8988T (cell line): ENCODE data around the gene C1orf174.

ENCODE experiments used
- DNase-seq: peaks from one replicate; pipeline ENCODE4 v3.0.0; 2011

Gene C1orf174

GRCh38 chr1:3893190-3893589, 6.9 kb downstream of the C1orf174 start:
- no peak for DNase-seq

GRCh38 chr1:3892748-3893147, 7.3 kb downstream of the C1orf174 start:
- DNase-seq, result no peak

GRCh38 chr1:3891329-3891865, 8.7 kb downstream of the C1orf174 start:
- DNase-seq, result no peak

- no peak for DNase-seq
These were observed 9.4 kb downstream of the C1orf174 start for GRCh38 chr1:3890389-3891328.

- no peak for DNase-seq
These were observed 10.1 kb downstream of the C1orf174 start for GRCh38 chr1:3889936-3890335.

DNA sequence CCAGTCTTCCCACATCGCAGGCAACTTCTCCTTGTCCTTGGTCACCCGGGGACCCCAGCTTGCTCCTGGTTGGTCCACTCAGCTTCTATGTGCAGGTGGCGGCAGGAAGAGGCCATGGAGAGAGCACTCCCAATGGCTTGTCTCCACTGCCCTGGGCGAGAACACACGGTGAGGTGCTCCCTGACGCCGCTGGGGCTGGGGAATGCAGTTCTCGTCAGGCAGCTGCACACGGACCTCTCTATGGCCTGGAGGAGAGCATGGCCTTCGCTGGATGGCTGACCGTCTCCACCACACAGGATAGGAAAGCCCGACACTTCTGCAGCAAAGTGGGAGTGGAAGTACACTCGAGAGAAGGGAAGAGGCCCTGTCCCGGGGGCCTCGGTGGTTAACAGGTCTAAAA, 11.8 kb downstream of the C1orf174 start:
- no peak for DNase-seq

- DNase-seq, result no peak
These were observed 13.4 kb downstream of the C1orf174 start for GRCh38 chr1:3886691-3887090.

DNA sequence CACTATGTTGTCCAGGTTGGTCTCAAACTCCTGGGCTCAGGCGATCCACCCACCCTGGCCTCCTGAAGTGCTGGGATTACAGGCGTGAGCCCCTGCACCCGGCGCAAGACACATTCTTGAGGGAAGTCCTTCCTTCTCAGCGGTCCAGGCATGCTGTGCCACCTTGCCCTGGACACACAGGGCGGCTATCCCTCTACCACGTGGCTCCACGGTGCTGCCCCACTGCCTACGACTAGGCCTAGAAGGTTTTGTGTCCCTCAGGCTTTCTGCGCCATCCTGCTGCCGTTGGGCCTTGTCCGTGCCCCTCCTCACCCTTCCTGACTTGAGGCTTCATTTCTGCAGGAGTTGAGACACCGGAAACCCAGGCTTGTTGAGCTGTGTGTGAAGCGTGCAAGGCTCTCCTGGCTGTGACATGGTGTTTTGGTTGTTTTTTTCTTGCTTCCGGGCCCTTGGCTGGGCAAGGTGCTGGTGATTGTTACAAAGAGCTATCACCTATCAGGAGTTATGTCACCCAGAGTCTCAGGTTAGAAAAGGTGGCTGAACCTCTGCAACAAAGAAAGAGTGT, 13.9 kb downstream of the C1orf174 start:
- no peak for DNase-seq

DNA sequence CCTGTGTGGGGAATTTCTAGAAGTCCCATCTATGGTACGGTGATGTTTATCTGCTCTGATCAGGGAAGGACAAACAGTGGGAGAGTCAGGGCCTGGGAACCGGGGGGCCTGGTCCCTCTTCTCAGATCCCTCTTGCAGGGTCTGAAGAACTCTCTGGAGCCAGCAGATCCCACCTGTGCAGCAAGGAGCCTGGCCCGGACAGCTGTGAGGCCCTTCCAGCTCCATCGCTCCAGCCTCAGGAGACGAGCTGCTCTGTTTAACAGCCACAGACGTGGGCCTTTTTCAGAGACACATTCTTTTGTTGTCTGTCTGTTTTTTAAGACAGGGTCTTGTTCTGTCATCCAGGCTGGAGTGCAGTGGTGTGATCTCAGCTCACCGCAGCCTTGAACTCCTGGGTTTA, 14.5 kb downstream of the C1orf174 start:
- no peak for DNase-seq

GRCh38 chr1:3884966-3885365, 15.1 kb downstream of the C1orf174 start:
- DNase-seq, result no peak

- no peak for DNase-seq
These were observed 16.7 kb downstream of the C1orf174 start for GRCh38 chr1:3883194-3883925.

DNA sequence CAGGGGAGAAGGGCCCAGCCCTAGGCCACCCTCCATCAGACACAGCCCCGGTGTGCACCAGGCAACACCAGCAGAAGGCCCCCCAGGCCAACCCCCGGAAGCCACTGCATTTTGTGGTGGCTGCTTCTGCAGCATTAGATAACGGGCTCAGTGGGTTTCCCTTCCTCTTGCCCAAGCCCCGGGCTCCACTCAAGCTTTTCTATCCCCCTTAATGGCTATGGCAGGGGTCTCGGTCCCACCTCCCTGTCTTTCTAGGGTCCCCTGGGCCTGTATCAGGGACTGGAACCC, 18.9 kb downstream of the C1orf174 start:
- DNase-seq, result no peak

- DNase-seq, result no peak
These were observed 19.5 kb downstream of the C1orf174 start for GRCh38 chr1:3880429-3881192.

DNA sequence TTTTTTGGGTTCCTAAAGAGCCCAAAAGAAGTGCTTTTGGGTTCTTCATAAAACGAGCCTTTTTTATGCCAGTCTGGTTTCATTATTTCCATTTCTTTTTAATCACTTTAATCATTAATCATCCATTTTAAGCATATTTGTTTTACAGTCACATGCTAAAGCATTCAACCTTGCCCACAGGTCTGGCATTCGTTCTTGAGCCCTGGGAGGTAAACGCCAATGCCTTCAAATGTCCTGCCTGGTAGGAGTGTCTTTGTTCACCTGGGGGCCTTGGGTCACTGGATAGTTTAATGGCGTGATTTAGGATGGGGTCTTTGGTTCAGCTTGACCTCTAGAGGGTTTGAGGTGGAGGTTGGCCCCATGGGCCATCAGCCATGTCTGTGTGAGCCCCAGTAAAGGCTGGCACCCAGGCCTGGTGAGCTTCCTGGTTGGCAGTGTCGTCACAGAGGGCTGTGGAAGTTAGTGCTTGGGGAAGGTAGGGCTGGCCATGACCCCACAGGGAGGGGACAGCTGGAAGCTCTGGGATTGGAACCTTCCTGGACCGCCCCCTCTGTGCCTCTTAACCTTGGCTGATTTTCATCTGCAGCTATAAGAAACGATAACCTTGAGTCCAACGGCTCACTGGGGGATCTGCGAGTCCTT, 20.2 kb downstream of the C1orf174 start:
- no peak for DNase-seq

- DNase-seq, result no peak
These were observed 21.0 kb downstream of the C1orf174 start for GRCh38 chr1:3879099-3879498.

GRCh38 chr1:3876716-3877115, 23.4 kb downstream of the C1orf174 start:
- DNase-seq, result no peak

- no peak for DNase-seq
These were observed 25.3 kb downstream of the C1orf174 start for GRCh38 chr1:3874736-3875135.

GRCh38 chr1:3872546-3872945, 27.5 kb downstream of the C1orf174 start:
- no peak for DNase-seq

GRCh38 chr1:3871451-3871805, 28.6 kb downstream of the C1orf174 start:
- DNase-seq, result no peak

DNA sequence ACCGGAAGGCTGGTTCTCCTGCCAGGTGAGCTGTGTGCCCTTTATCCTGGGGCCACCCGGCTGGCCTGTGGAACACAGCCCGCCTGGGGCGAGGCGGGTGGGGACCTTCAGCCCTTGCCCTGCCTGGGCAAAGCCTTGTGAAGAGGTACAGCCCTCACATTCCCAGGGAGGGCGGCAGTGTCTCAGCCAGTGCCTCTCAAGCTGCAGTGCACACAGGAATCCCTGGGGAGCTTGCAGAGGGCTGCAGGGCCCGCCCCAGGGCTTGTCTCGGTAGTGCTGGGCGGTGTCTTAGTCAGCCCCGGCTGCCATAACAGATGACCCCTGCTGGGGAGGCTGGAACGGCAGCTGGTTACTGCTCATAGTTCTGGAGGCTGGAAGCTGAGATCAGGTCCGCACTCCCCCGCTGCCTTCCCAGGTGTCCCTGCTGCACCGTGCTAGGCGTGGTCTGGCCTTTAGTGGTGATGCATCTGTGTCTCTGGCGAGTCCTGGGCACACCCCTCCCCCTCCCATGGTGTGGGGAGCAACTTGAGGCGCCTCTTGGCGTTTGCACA, 30.2 kb downstream of the C1orf174 start:
- no peak for DNase-seq

- DNase-seq, result no peak
These were observed 31.5 kb downstream of the C1orf174 start for GRCh38 chr1:3868464-3869006.

GRCh38 chr1:3865606-3866160, 34.4 kb downstream of the C1orf174 start:
- DNase-seq, result no peak
